ENCODE data around the gene RABGAP1L.

DNA sequence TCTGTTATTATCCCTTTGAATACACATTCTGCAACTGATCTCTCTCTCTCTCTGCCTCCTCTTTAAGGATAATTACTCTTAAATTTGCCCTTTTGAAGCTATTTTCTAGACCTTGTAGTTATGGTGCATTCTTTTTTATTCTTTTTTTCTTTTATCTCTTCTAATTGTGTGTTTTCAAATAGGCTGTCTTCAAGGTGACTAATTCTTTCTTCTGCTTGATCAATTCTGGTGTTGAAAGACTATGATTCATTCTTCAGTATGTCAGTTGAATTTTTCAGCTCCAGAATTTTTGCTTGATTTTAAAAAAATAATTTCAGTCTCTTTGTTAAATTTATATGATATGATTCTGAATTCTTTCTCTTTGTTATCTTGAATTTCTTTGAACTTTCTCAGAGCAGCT is 192.8 kb downstream of the RABGAP1L start:
- TF ChIP-seq, protein P1, sequence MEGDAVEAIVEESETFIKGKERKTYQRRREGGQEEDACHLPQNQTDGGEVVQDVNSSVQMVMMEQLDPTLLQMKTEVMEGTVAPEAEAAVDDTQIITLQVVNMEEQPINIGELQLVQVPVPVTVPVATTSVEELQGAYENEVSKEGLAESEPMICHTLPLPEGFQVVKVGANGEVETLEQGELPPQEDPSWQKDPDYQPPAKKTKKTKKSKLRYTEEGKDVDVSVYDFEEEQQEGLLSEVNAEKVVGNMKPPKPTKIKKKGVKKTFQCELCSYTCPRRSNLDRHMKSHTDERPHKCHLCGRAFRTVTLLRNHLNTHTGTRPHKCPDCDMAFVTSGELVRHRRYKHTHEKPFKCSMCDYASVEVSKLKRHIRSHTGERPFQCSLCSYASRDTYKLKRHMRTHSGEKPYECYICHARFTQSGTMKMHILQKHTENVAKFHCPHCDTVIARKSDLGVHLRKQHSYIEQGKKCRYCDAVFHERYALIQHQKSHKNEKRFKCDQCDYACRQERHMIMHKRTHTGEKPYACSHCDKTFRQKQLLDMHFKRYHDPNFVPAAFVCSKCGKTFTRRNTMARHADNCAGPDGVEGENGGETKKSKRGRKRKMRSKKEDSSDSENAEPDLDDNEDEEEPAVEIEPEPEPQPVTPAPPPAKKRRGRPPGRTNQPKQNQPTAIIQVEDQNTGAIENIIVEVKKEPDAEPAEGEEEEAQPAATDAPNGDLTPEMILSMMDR (IDR thresholded peaks at IDR 0.05; ENCODE audit: extremely low read depth in 1 of 2, insufficient read depth in 1 of 2, low read depth in 1 of 2, low read length in 2 of 2), result no peak
- TF ChIP-seq POLR2A (IDR thresholded peaks at IDR 0.05; ENCODE audit: low read depth, low read length), result no peak

All from endothelial cell of umbilical vein (primary cell).